ENCODE results near the gene DPYD.

DPYD gene

DNA sequence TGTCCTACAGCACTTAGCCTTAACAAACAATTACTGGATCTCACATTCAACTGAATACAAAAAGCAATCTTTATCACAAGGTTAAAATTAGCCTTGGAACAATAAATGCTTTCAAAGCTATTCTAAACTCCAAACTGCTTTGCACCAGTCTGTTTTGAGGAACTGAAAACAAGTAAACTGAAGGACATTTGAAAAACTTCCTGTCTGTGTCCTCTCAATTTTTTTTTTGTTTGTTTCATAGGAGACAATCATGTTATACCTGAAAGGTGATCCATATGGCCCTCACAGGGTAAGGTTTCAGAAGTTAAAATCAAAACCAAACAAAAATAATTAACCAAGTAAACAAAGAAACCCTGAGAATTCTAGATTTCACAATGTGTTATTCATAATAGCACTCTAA, 459.1 kb downstream of the DPYD start:
- in situ Hi-C loops (cut with MboI; ENCODE audit: low sequenced_read_pairs): no loop called here

DNA sequence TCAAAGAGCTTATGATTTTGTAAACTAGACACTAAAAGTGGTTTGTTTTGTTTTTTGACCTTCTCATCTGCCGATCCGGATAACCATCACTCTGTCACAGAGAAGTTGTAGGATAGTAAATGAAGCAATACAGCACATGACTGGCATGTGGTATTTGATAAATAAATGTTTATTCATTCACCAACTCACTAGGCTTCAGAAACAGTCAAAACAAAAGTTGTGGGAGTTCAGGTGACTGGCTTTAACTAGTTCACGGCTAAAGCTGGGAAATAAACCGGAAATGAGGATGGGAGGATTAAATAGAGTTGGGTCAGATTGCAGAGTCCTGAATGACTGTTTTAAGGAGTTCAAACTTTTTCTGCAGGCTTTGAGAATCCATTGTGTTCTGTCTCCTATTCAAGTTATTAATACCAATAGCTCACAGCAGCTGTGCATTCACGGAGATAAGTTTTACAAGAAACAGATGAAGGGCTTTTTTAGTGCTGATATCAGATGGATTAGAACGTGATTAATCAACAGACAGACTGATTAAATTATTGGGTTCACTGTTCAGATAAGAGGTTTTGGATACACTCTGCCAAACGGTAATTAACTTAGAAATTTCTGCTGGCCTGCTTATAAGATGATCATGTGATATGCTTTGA, 463.3 kb downstream of the DPYD start:
- in situ Hi-C loops (cut with MboI; ENCODE audit: low sequenced_read_pairs): no loop called here

GRCh38 chr1:97451944-97452343, 468.9 kb downstream of the DPYD start:
- in situ Hi-C loops (cut with MboI; ENCODE audit: low sequenced_read_pairs): no loop called here

GRCh38 chr1:97451046-97451826, 469.6 kb downstream of the DPYD start:
- in situ Hi-C loops (cut with MboI; ENCODE audit: low sequenced_read_pairs): no loop called here

DNA sequence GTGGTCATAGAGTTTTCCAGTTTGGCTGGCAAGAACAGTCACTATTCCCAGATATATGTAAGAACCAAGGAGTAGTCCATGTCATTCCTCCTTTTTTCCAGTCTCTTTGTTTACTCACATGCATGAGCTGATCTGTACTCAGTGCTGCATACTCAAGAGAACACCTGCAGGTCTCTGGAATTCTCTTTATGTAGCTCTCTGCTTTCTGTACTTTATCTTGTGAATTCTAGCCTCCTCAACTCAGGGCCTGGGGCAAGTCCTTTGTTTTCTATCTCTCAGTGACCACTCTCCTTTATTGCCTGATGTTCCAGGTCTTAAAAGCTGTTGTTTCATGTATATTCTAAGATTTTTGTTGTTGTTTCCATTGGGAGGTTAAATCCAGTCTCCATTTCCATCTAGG, 478.9 kb downstream of the DPYD start:
- in situ Hi-C loops (cut with MboI; ENCODE audit: low sequenced_read_pairs): no loop called here

GRCh38 chr1:97433824-97434177, 487.0 kb downstream of the DPYD start:
- in situ Hi-C loops (cut with MboI; ENCODE audit: low sequenced_read_pairs): no loop called here

DNA sequence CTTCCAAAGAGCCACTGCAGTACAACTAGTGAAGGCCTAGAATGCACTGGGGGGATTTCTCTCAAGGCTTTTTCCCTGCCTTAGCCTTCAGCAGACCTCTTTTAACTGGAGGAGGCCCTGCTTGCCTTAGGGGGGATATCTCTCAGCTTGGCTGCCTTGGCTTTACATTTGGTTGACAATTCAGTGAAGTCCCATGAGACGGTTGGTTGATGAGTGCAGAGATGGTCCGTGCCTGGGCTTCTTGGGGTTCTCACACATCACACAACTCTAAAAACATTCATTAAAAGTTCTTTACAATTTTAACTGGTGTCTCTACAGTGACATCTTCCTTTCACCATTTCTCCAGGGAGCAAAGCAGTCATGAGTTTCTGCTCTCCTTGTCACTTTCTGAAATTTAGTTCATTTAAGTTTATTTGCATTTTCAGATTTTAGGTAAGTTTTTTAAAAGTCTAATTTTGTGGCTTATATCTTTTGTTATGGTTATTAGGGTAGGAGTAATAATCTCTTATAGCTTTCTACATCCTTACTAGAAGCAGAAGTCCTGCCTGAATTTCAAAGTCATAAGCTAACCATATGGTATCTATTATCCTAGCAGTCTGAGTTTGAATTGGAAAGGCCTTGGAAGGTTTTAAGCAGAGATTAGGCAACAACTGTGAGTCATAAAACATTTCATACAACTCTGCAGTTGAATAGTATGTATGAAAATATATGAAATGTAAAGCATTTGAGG, 487.6 kb downstream of the DPYD start:
- in situ Hi-C loops (cut with MboI; ENCODE audit: low sequenced_read_pairs): no loop called here

GRCh38 chr1:97427371-97427770, 493.5 kb downstream of the DPYD start:
- in situ Hi-C loops (cut with MboI; ENCODE audit: low sequenced_read_pairs): no loop called here

GRCh38 chr1:97424209-97424608, 496.6 kb downstream of the DPYD start:
- in situ Hi-C loops (cut with MboI; ENCODE audit: low sequenced_read_pairs): no loop called here

GRCh38 chr1:97423403-97423802, 497.4 kb downstream of the DPYD start:
- in situ Hi-C loops (cut with MboI; ENCODE audit: low sequenced_read_pairs): no loop called here

GRCh38 chr1:97417661-97418060, 503.2 kb downstream of the DPYD start:
- in situ Hi-C loops (cut with MboI; ENCODE audit: low sequenced_read_pairs): no loop called here

GRCh38 chr1:97414682-97415312, 506.0 kb downstream of the DPYD start:
- in situ Hi-C loops (cut with MboI; ENCODE audit: low sequenced_read_pairs): no loop called here

DNA sequence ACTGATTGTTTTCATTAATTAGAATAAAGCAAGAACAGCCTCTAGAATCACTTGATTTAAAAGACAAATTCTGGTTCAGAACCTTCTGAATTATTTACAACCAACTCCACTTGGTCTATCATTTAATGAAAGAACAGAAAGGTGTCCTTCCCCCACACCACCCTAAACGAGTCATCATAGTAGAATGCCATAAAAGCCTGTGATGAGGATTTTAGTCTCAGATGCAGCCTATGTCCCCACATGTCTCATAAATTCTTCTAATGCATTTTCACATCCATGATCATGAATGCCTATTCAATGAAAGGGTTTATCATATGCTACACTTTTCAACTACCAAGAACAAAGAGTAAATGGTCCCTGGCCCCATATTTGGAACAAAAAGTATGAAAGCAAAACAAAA, 508.1 kb downstream of the DPYD start:
- in situ Hi-C loops (cut with MboI; ENCODE audit: low sequenced_read_pairs): no loop called here

- in situ Hi-C loops (cut with MboI; ENCODE audit: low sequenced_read_pairs): no loop called here
These were observed 508.7 kb downstream of the DPYD start for GRCh38 chr1:97412166-97412565.

DNA sequence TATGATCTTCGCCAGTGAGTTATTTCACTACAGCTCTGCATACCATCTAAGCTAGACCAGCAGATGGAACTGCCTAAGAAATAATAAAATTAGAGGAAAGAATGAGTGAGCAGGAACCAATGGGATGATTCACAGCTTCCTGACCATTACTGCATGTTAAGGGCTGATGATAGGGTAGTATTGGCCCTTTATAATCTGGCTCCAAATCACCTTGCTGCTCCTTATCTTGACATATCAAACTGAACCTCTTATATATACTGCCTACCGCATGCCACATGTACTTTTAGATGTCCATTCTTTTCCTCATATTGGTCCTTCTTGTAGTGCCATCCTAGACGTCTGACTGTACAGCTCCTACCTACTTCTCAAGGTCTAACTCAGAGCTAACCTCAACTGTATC, 524.4 kb downstream of the DPYD start:
- in situ Hi-C loops (cut with MboI; ENCODE audit: low sequenced_read_pairs): no loop called here

- in situ Hi-C loops (cut with MboI; ENCODE audit: low sequenced_read_pairs): no loop called here
These were observed 528.1 kb downstream of the DPYD start for GRCh38 chr1:97392701-97393100.

- in situ Hi-C loops (cut with MboI; ENCODE audit: low sequenced_read_pairs): no loop called here
These were observed 535.1 kb downstream of the DPYD start for GRCh38 chr1:97385536-97386277.

DNA sequence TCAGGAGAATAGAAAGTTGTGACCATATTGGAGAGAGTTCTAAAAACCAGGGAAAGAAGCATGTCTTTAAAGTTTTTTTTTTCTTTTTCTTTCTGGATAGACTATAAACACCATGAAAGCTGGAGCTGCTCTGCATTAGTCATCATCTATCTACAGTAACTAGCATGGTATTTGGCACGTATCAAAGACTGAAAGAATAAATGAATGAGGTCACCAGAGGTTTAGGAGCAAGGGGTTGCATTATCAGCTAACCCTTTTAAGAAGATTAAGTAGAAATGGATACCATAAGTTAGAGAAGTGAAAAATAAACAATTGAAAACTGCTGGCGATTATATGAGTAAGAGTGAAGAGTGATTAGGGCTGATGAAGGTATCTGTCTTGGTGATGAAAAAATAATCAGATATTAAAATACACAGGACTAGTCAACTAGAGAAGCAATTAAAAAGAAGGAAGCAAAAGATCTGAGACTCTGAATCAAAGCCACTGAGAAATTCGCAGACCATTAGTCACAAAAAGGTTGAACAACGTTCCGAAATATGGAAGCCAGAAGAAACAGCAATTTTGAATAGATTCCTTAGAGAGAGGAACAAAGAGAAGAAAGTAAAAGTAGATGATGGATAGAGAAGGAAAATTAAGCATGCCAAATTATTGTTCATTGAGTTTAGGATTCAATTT, 536.4 kb downstream of the DPYD start:
- in situ Hi-C loops (cut with MboI; ENCODE audit: low sequenced_read_pairs): no loop called here

DNA sequence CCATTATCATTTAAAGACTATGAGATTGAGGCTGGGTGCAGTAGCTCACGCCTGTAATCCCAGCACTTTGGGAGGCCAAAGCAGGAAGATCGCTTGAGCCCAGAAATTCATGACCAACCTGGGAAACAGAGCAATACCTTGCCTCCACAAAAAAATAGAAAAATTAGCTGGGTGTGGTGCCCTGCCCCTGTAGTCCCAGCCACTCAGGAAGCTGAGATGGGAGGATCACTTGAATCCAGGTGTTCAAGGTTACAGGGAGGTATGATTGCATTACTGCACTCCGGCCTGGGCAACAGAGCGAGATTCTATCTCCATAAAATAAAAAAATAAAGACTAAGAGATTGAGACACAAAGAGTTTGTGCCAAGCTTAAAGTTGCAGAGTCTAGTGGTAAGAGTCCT, 537.0 kb downstream of the DPYD start:
- in situ Hi-C loops (cut with MboI; ENCODE audit: low sequenced_read_pairs): no loop called here

DNA sequence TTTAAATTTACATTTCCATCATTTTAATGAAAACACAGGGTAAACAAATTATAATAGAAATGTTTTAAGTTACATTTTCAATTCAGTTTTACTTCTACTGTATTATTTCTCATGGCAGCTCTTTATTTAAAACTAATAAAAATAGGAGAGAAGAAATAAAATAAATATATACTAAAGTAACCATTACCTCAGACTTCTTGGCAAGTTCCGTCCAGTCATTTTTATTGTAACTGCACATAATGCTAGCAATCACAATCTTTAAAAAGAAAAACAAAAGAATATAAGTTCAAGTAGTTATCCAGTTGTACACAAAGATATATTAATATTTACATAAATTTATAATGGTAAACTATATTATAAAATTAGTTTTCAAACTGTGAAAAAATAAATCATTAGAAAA, 538.6 kb downstream of the DPYD start:
- in situ Hi-C loops (cut with MboI; ENCODE audit: low sequenced_read_pairs): no loop called here

Measured in HL-60/S4 treated with phorbol 12-myristate 13-acetate at 8.2 ng/mL for 4 days and 3 days (cell line).